Measurements from ENCODE around the gene MTUS2. TPM values are rescaled to one million over a fixed set of nuclear protein-coding genes. Genes with fewer than 3 reads are reported as not detected.

Gene MTUS2
- total RNA-seq, 6 experiments from 2014 or later: 0.07 to 0.15 (median 0.14) TPM; not detected in 1

GRCh38 chr13:29496241-29496712 lies 676.1 kb downstream of the MTUS2 start:
- no peak overlapping the region for H3K4me3 Mint-ChIP-seq
- H3K27ac Mint-ChIP-seq: no peak overlapping the region
- H3K27me3 Mint-ChIP-seq (ENCODE audit: insufficient read depth): peaks cover 18% of the 10 kb centered on the region
- no peaks in the 10 kb centered on the region for H3K9me3 Mint-ChIP-seq
- TF ChIP-seq CTCF (IDR thresholded peaks at IDR 0.05): no peak
- DNase-seq: no peak
- H3K36me3 Mint-ChIP-seq (ENCODE audit: low read depth): no peaks in the 10 kb centered on the region
- H3K4me1 Mint-ChIP-seq (ENCODE audit: low read depth): no peaks in the 10 kb centered on the region

GRCh38 chr13:29497137-29497654 lies 677.1 kb downstream of the MTUS2 start:
- no peaks in the 10 kb centered on the region for H3K36me3 Mint-ChIP-seq (ENCODE audit: low read depth)
- no peak for DNase-seq
- H3K27me3 Mint-ChIP-seq (ENCODE audit: insufficient read depth): peaks cover 19% of the 10 kb centered on the region
- no peak for TF ChIP-seq CTCF (IDR thresholded peaks at IDR 0.05)
- no peaks in the 10 kb centered on the region for H3K9me3 Mint-ChIP-seq
- H3K27ac Mint-ChIP-seq: no peak overlapping the region
- H3K4me1 Mint-ChIP-seq (ENCODE audit: low read depth): no peaks in the 10 kb centered on the region
- no peak overlapping the region for H3K4me3 Mint-ChIP-seq

GRCh38 chr13:29498426-29499040 lies 678.4 kb downstream of the MTUS2 start:
- TF ChIP-seq CTCF (IDR thresholded peaks at IDR 0.05): no peak
- no peaks in the 10 kb centered on the region for H3K36me3 Mint-ChIP-seq (ENCODE audit: low read depth)

GRCh38 chr13:29499506-29500165 lies 679.5 kb downstream of the MTUS2 start:
- Mint-ChIP-seq H3K36me3 (ENCODE audit: low read depth) (no peaks in the 10 kb centered on the region), H3K27me3 (ENCODE audit: insufficient read depth) (peaks cover 31% of the 10 kb centered on the region), H3K4me3 (no peak overlapping the region), H3K27ac (no peak overlapping the region), H3K9me3 (no peaks in the 10 kb centered on the region), H3K4me1 (ENCODE audit: low read depth) (peaks cover 13% of the 10 kb centered on the region)
- no peak for DNase-seq
- no peak for TF ChIP-seq CTCF (IDR thresholded peaks at IDR 0.05)

More at GRCh38 chr13:29498426-29499040, 678.4 kb downstream of the MTUS2 start:
- no peak for DNase-seq
- Mint-ChIP-seq H3K27ac (no peak overlapping the region), H3K9me3 (no peaks in the 10 kb centered on the region), H3K4me1 (ENCODE audit: low read depth) (peaks cover 9% of the 10 kb centered on the region), H3K27me3 (ENCODE audit: insufficient read depth) (peaks cover 23% of the 10 kb centered on the region), H3K4me3 (no peak overlapping the region)

GRCh38 chr13:29500386-29500785 lies 680.2 kb downstream of the MTUS2 start:
- TF ChIP-seq CTCF (IDR thresholded peaks at IDR 0.05): no peak
- Mint-ChIP-seq H3K36me3 (ENCODE audit: low read depth) (no peaks in the 10 kb centered on the region), H3K27me3 (ENCODE audit: insufficient read depth) (peaks cover 35% of the 10 kb centered on the region), H3K27ac (no peak overlapping the region), H3K9me3 (no peaks in the 10 kb centered on the region), H3K4me1 (ENCODE audit: low read depth) (peaks cover 19% of the 10 kb centered on the region), H3K4me3 (no peak overlapping the region)
- no peak for DNase-seq

Data from HFFc6 (cell line).